Measurements from ENCODE around the gene INTS4. TPM values are rescaled to one million over a fixed set of nuclear protein-coding genes. Genes with fewer than 3 reads are reported as not detected.

Gene INTS4
- total RNA-seq, 1 donor from 2014 or later: 35.9 TPM

DNA sequence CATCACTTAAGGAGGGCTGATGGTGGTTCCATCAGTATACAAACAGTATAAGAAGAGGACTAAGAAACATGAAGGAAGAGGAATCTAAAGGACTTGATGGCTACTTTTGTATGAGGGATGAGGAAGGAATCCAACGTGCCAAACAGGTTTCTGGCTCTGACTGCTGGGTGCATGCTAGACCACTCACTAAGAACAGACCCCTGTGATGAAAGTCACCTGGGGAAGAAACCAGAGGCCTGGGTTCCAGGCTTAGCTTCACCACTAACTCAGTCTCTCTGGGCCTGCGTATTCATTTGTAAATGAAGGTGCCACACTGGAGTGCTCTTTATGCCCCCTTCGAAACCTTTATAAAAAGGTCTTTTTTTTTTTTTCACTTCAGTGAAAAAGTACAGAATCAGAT lies 118.4 kb downstream of the INTS4 start:
- TF ChIP-seq, protein P1, sequence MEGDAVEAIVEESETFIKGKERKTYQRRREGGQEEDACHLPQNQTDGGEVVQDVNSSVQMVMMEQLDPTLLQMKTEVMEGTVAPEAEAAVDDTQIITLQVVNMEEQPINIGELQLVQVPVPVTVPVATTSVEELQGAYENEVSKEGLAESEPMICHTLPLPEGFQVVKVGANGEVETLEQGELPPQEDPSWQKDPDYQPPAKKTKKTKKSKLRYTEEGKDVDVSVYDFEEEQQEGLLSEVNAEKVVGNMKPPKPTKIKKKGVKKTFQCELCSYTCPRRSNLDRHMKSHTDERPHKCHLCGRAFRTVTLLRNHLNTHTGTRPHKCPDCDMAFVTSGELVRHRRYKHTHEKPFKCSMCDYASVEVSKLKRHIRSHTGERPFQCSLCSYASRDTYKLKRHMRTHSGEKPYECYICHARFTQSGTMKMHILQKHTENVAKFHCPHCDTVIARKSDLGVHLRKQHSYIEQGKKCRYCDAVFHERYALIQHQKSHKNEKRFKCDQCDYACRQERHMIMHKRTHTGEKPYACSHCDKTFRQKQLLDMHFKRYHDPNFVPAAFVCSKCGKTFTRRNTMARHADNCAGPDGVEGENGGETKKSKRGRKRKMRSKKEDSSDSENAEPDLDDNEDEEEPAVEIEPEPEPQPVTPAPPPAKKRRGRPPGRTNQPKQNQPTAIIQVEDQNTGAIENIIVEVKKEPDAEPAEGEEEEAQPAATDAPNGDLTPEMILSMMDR (IDR thresholded peaks at IDR 0.05): no peak
- Histone ChIP-seq H3K27ac (no peak overlapping the region), H3K4me3 (no peak overlapping the region), H3K36me3 (peaks cover 54% of the 10 kb centered on the region), H3K4me1 (peaks cover 12% of the 10 kb centered on the region), H3K9me3 (no peaks in the 10 kb centered on the region), H3K27me3 (no peaks in the 10 kb centered on the region)
- intact Hi-C loops (cut with DNase I): no loop called here
- DNase-seq (no peak), ATAC-seq (no peak)

DNA sequence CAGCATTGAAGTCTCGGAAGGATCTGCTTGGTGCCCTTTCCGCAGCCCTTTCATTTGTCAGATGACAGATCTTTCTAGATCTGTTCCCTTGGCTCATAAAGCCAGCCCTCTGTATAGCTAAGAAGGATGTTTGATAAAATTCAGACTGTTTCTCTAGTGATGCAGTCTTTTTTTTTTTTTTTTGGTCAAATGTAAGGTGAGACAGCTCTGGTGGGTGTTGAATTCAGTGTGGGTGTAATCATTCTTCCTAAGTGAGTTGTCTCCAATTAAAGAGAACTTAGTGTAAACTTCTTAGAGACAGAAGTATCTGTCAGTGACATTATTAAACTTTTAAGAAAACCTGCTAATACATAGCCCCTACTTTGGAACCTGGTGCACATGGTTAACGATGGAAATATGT lies 120.3 kb downstream of the INTS4 start:
- TF ChIP-seq, protein P1 (IDR thresholded peaks at IDR 0.05): no peak

DNA sequence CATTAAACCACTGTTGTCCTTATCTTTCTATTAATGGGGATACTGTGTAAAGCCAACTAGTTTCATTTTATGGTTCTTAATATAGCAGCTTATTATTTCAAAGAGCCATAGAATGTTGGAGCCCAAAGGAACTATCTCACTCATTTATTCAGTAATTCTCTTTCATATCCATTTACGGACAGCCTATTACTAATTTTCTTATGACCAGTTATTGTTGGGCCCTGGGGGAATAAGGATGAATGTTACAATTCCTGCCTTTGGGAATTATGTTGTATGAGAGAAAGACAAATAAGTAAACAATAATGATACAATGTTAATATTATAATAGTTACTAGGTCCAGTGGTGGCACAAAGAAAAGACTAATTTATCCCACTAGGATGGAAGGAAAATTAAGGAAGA lies 121.1 kb downstream of the INTS4 start:
- Histone ChIP-seq H3K9me3 (no peaks in the 10 kb centered on the region), H3K4me3 (no peak overlapping the region), H3K27me3 (no peaks in the 10 kb centered on the region), H3K36me3 (peaks cover 49% of the 10 kb centered on the region), H3K4me1 (no peaks in the 10 kb centered on the region), H3K27ac (no peak overlapping the region)
- no peak for DNase-seq
- ATAC-seq: no peak
- TF ChIP-seq, protein P1 (IDR thresholded peaks at IDR 0.05): no peak
- intact Hi-C loops (cut with DNase I): no loop called here

More for the DNA sequence above, 120.3 kb downstream of the INTS4 start:
- ATAC-seq: no peak
- Histone ChIP-seq H3K27ac (no peak overlapping the region), H3K4me1 (peaks cover 8% of the 10 kb centered on the region), H3K27me3 (no peaks in the 10 kb centered on the region), H3K9me3 (no peaks in the 10 kb centered on the region), H3K36me3 (peaks cover 58% of the 10 kb centered on the region), H3K4me3 (no peak overlapping the region)
- intact Hi-C loops (cut with DNase I): no loop called here
- DNase-seq: no peak

DNA sequence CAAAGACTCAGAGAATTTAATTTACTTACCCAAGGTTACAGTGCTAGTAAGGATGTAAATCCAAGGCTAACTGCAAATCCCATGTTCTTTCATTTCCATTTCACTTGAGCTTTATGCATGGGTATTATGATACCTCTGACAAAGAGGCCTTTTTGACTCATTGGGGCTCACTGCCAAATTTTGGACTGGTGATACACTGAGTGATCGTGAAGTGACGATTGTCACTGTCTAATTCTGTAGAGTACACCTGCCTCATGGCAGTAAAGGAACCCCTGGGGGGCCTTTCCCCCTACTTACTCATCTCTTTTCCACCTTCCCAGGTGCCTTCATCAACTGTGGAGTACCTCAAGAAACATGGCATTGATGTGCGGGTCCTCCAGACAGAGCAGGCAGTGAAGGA lies 122.6 kb downstream of the INTS4 start:
- intact Hi-C loops (cut with DNase I): no loop called here
- Histone ChIP-seq H3K9me3 (no peaks in the 10 kb centered on the region), H3K27ac (no peak overlapping the region), H3K4me1 (no peaks in the 10 kb centered on the region), H3K36me3 (peaks cover 39% of the 10 kb centered on the region), H3K4me3 (no peak overlapping the region), H3K27me3 (no peaks in the 10 kb centered on the region)
- ATAC-seq (no peak), DNase-seq (no peak)
- TF ChIP-seq, protein P1 (IDR thresholded peaks at IDR 0.05): no peak

DNA sequence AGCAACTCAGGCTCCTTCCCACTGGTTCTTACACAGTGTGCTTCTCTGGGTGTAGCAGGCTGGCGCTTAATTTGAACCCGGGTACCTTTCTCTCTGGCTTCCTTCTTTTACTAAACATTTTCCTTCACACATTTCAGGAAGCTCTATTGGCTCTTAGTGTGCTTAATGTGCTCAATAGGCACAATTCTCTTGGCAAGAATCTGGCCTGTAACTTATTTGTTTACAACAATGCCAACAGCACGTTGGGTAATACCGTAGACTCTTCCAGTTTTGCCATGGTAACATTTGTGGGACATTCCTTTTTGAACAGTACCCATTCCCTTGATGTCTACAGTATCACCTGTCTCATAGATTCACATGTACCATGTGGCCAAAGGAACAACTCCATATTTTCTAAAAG lies 125.7 kb downstream of the INTS4 start:
- H3K4me3 ChIP-seq: no peak overlapping the region
- TF ChIP-seq, protein P1 (IDR thresholded peaks at IDR 0.05): no peak
- no peaks in the 10 kb centered on the region for H3K9me3 ChIP-seq
- no peak for DNase-seq
- no peaks in the 10 kb centered on the region for H3K27me3 ChIP-seq
- H3K27ac ChIP-seq: no peak overlapping the region
- intact Hi-C loops (cut with DNase I): no loop called here
- ATAC-seq: no peak
- peaks cover 16% of the 10 kb centered on the region for H3K36me3 ChIP-seq
- H3K4me1 ChIP-seq: peaks cover 4% of the 10 kb centered on the region

DNA sequence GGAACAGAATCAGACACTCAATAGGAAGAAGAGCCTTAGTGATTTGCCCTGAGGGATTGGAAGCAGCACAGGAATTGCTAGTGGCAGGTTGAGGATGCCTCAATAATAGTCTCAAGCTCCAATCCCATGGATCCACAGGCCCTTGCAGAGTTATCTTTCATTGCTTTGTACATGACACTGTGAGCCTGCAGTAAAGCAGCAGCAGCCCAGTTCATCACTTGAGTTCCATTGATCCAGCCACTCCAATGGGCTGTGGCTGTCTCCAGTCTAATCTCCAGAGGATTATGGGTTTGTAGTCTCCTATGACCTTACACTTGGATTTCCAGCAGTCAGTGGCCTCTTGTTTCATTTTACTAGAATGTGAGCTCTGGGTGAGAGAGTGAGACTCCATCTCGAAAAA lies 128.1 kb downstream of the INTS4 start:
- ATAC-seq: no peak
- Histone ChIP-seq H3K27me3 (no peaks in the 10 kb centered on the region), H3K36me3 (peaks cover 9% of the 10 kb centered on the region), H3K4me1 (peaks cover 4% of the 10 kb centered on the region), H3K9me3 (no peaks in the 10 kb centered on the region), H3K27ac (no peak overlapping the region), H3K4me3 (no peak overlapping the region)
- intact Hi-C loops (cut with DNase I): no loop called here
- no peak for DNase-seq
- TF ChIP-seq, protein P1 (IDR thresholded peaks at IDR 0.05): no peak
